ENCODE measurements around the gene PAQR5.

The PAQR5 gene

DNA sequence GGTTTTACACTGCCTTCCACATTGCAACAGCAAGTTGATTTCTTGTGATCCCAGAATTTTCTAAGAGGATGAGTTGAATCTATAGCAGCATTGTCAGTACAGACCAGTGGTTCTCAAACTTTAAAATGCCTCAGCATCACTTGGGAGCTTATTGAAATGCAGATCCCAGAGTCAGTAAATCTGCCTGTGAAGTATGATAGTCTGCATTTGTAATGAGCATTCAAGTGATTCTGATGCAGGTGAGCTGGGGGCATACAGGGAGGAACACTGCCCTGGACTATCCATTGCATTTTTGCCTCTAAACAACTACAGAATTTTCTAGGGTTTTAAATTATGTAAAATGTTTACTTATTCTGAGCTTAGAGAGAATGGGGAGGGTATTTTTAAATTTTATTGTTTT is 27.5 kb upstream of the PAQR5 start:
- no peak overlapping the region for H3K27ac ChIP-seq (ENCODE audit: low read depth, low read length, poor library complexity, severe bottlenecking)
- no peak overlapping the region for H3K4me3 ChIP-seq (ENCODE audit: low read depth, low read length, poor library complexity, severe bottlenecking)
- H2AFZ ChIP-seq (ENCODE audit: low read length), result no peak overlapping the region
- H3K4me2 ChIP-seq (ENCODE audit: low read length), result no peak overlapping the region
- no peaks in the 10 kb centered on the region for H3K79me2 ChIP-seq (ENCODE audit: insufficient read depth, low read length)
- H3K9me2 ChIP-seq (ENCODE audit: low read depth, low read length), result no peaks in the 10 kb centered on the region
- TF ChIP-seq EZH2 (IDR thresholded peaks at IDR 0.05; ENCODE audit: borderline replicate concordance, low read length), result no peak
- TF ChIP-seq, protein P1, sequence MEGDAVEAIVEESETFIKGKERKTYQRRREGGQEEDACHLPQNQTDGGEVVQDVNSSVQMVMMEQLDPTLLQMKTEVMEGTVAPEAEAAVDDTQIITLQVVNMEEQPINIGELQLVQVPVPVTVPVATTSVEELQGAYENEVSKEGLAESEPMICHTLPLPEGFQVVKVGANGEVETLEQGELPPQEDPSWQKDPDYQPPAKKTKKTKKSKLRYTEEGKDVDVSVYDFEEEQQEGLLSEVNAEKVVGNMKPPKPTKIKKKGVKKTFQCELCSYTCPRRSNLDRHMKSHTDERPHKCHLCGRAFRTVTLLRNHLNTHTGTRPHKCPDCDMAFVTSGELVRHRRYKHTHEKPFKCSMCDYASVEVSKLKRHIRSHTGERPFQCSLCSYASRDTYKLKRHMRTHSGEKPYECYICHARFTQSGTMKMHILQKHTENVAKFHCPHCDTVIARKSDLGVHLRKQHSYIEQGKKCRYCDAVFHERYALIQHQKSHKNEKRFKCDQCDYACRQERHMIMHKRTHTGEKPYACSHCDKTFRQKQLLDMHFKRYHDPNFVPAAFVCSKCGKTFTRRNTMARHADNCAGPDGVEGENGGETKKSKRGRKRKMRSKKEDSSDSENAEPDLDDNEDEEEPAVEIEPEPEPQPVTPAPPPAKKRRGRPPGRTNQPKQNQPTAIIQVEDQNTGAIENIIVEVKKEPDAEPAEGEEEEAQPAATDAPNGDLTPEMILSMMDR (IDR thresholded peaks at IDR 0.05; ENCODE audit: low read length), result no peak
- no peaks in the 10 kb centered on the region for H4K20me1 ChIP-seq (ENCODE audit: insufficient read depth, low read length)
- no peaks in the 10 kb centered on the region for H3K4me1 ChIP-seq (ENCODE audit: insufficient read depth, low read length, severe bottlenecking)
- no peaks in the 10 kb centered on the region for H3K9me3 ChIP-seq (ENCODE audit: low read length)
- no peak overlapping the region for H3K9ac ChIP-seq (ENCODE audit: low read length)
- H3K36me3 ChIP-seq (ENCODE audit: insufficient read depth, low read length), result no peaks in the 10 kb centered on the region
- H3F3A ChIP-seq (ENCODE audit: insufficient read depth, low read length), result no peaks in the 10 kb centered on the region
- no peaks in the 10 kb centered on the region for H3K27me3 ChIP-seq (ENCODE audit: insufficient read depth, low read length)

DNA sequence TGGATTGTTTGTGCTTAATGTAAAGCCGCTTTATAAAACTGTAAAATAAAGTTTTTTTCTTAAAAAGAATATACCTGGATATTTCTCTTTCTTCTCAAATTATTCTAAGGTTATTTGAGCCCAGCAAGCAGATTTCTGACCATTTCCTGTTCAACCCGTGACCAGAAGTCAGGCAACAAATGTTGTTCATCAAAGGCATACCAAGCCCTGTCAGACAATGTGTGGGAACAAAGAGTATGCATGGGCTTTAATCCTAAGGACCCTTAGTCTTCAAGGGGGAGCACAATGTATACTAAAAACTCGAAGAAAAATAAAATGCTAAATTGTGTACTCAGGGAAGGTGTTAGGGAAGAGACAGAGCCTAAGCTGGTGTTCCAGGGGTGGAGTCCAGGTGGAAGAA is 26.6 kb upstream of the PAQR5 start:
- Histone ChIP-seq H2AFZ (ENCODE audit: low read length) (no peak overlapping the region), H3K9me3 (ENCODE audit: low read length) (no peaks in the 10 kb centered on the region), H3F3A (ENCODE audit: insufficient read depth, low read length) (no peaks in the 10 kb centered on the region), H3K79me2 (ENCODE audit: insufficient read depth, low read length) (no peaks in the 10 kb centered on the region), H3K4me2 (ENCODE audit: low read length) (no peak overlapping the region), H3K9me2 (ENCODE audit: low read depth, low read length) (no peaks in the 10 kb centered on the region), H3K27ac (ENCODE audit: low read depth, low read length, poor library complexity, severe bottlenecking) (no peak overlapping the region), H3K27me3 (ENCODE audit: insufficient read depth, low read length) (no peaks in the 10 kb centered on the region), H4K20me1 (ENCODE audit: insufficient read depth, low read length) (no peaks in the 10 kb centered on the region), H3K4me3 (ENCODE audit: low read depth, low read length, poor library complexity, severe bottlenecking) (no peak overlapping the region), H3K36me3 (ENCODE audit: insufficient read depth, low read length) (no peaks in the 10 kb centered on the region), H3K9ac (ENCODE audit: low read length) (no peak overlapping the region), H3K4me1 (ENCODE audit: insufficient read depth, low read length, severe bottlenecking) (no peaks in the 10 kb centered on the region)
- no peak for TF ChIP-seq EZH2 (IDR thresholded peaks at IDR 0.05; ENCODE audit: borderline replicate concordance, low read length)
- TF ChIP-seq, protein P1 (IDR thresholded peaks at IDR 0.05; ENCODE audit: low read length), result no peak

DNA sequence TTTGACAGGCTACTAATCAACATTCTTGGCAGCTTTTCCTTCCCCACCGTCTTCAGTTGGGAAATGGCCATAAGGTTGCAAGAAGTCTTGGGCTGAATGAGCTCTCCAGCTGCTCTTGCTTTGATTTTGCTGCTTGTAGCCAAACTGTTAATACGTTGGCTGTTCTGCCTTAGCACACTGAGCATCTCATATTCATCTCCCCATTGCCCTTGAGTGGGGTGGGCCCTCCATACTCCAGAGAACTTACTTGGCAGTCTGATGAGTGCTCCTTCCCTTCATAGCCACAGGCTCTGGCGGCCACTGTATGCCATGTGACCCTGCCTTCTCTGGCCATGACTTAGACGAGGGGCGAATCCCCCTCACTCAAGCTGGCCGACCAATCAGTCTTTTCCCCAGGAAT is 25.8 kb upstream of the PAQR5 start:
- TF ChIP-seq EZH2 (IDR thresholded peaks at IDR 0.05; ENCODE audit: borderline replicate concordance, low read length), result no peak
- TF ChIP-seq, protein P1 (IDR thresholded peaks at IDR 0.05; ENCODE audit: low read length), result no peak
- Histone ChIP-seq H4K20me1 (ENCODE audit: insufficient read depth, low read length) (no peaks in the 10 kb centered on the region), H3F3A (ENCODE audit: insufficient read depth, low read length) (no peaks in the 10 kb centered on the region), H3K79me2 (ENCODE audit: insufficient read depth, low read length) (no peaks in the 10 kb centered on the region), H3K4me2 (ENCODE audit: low read length) (no peak overlapping the region), H3K27me3 (ENCODE audit: insufficient read depth, low read length) (no peaks in the 10 kb centered on the region), H3K4me1 (ENCODE audit: insufficient read depth, low read length, severe bottlenecking) (no peaks in the 10 kb centered on the region), H3K4me3 (ENCODE audit: low read depth, low read length, poor library complexity, severe bottlenecking) (no peak overlapping the region), H3K9ac (ENCODE audit: low read length) (no peak overlapping the region), H3K36me3 (ENCODE audit: insufficient read depth, low read length) (no peaks in the 10 kb centered on the region), H3K9me3 (ENCODE audit: low read length) (no peaks in the 10 kb centered on the region), H3K27ac (ENCODE audit: low read depth, low read length, poor library complexity, severe bottlenecking) (no peak overlapping the region), H3K9me2 (ENCODE audit: low read depth, low read length) (no peaks in the 10 kb centered on the region), H2AFZ (ENCODE audit: low read length) (no peak overlapping the region)

All from OCI-LY1 (cell line).